MCF 10A (cell line): ENCODE data around the gene PNPLA7. TPM values are rescaled to one million over a fixed set of nuclear protein-coding genes. Genes with fewer than 3 reads are reported as not detected.

Experiments used
- BruUV-seq: library from RNA; stranded (reverse); fragments of 400-500 nt; replicated peaks from 2 replicates; lab custom pipeline; 2021; lab: Mats Ljungman, UMichigan
- CTCF ChIA-PET: fragments of 300-600 bp; sonication (Branson Sonifier 250); formaldehyde crosslinking; extraction: SDS; loops from one replicate; lab custom pipeline; 2021; ENCODE audit warnings: antibody characterized with exemption, inconsistent platforms; lab: Yijun Ruan, JAX
- POLR2A ChIA-PET: fragments of 300-600, 350-650 bp; sonication (Branson Sonifier 250); formaldehyde crosslinking; extraction: SDS; loops from one replicate; lab custom pipeline; 2020; ENCODE audit warnings: antibody characterized with exemption, inconsistent platforms; lab: Yijun Ruan, JAX
- DNase-seq: peaks from one replicate; pipeline ENCODE4 v3.0.0-alpha.2; 2018; ENCODE audit not compliant: unreplicated experiment
- H3K27ac Mint-ChIP-seq: one replicate; pipeline ENCODE4 v1.8.0; 2022; ENCODE audit warnings: mild to moderate bottlenecking, low read depth, mixed read lengths; ENCODE audit not compliant: unreplicated experiment
- H3K27me3 Mint-ChIP-seq: one replicate; pipeline ENCODE4 v1.8.0; 2022; ENCODE audit warnings: mixed read lengths; ENCODE audit not compliant: insufficient read depth, unreplicated experiment
- H3K36me3 Mint-ChIP-seq: one replicate; pipeline ENCODE4 v1.8.0; 2022; ENCODE audit warnings: mild to moderate bottlenecking, moderate library complexity, mixed read lengths; ENCODE audit not compliant: insufficient read depth, unreplicated experiment
- H3K4me1 Mint-ChIP-seq: one replicate; pipeline ENCODE4 v1.8.0; 2022; ENCODE audit warnings: mixed read lengths; ENCODE audit not compliant: insufficient read depth, unreplicated experiment
- H3K4me3 Mint-ChIP-seq: one replicate; pipeline ENCODE4 v1.8.0; 2022; ENCODE audit warnings: mild to moderate bottlenecking, moderate library complexity, mixed read lengths; ENCODE audit not compliant: unreplicated experiment
- H3K9me3 Mint-ChIP-seq: one replicate; pipeline ENCODE4 v1.8.0; 2022; ENCODE audit warnings: mixed read lengths; ENCODE audit not compliant: unreplicated experiment
- intact Hi-C: fragments of 100-400 bp; cut with micrococcal nuclease; formaldehyde crosslinking; loops from 2 replicates; pipeline ENCODE4 v1.14.1; 2022
- total RNA-seq: library from RNA; stranded (reverse); gene quantifications from 2 replicates; pipeline ENCODE4 v1.2.3, GENCODE V29; 2022
- TF ChIP-seq, protein P1 (sequence below): fragments of 200-600 bp; IDR thresholded peaks from one replicate; pipeline ENCODE4 v1.8.0; 2022; ENCODE audit warnings: antibody characterized with exemption, mild to moderate bottlenecking; ENCODE audit not compliant: unreplicated experiment

The PNPLA7 gene
- total RNA-seq, 1 experiment from 2014 or later: 0.86 TPM

DNA sequence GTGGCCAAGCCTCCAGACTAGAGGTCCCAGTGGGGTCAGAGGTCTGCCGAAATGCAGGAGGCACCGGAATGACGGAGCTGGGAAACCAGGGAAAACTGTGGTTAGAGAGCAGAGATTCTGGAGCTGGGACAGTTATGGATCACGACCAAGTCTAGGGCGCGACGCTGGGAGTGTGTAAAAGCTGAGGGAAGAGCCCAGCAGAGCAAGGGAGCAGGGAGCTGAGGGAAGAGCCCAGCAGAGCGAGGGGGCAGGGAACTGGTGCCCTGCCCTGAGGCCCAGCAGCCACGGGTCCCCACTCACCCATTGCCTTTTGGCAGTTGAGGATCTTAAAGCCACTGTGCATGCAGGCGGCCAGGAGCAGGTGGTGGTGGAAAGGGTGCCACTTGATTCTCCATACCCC lies 13.9 kb upstream of the PNPLA7 start:
- CTCF ChIA-PET: interaction anchor here (0.6 kb wide), 1 partner anchor 16 kb away, joined by 4 read pairs; no protein-coding TSS in a partner anchor
- Mint-ChIP-seq H3K27me3 (no peaks in the 10 kb centered on the region), H3K9me3 (no peaks in the 10 kb centered on the region), H3K4me3 (no peak overlapping the region), H3K36me3 (peaks cover 43% of the 10 kb centered on the region), H3K27ac (peak overlapping the region; percentile 50), H3K4me1 (peaks cover 7% of the 10 kb centered on the region)
- TF ChIP-seq, protein P1, sequence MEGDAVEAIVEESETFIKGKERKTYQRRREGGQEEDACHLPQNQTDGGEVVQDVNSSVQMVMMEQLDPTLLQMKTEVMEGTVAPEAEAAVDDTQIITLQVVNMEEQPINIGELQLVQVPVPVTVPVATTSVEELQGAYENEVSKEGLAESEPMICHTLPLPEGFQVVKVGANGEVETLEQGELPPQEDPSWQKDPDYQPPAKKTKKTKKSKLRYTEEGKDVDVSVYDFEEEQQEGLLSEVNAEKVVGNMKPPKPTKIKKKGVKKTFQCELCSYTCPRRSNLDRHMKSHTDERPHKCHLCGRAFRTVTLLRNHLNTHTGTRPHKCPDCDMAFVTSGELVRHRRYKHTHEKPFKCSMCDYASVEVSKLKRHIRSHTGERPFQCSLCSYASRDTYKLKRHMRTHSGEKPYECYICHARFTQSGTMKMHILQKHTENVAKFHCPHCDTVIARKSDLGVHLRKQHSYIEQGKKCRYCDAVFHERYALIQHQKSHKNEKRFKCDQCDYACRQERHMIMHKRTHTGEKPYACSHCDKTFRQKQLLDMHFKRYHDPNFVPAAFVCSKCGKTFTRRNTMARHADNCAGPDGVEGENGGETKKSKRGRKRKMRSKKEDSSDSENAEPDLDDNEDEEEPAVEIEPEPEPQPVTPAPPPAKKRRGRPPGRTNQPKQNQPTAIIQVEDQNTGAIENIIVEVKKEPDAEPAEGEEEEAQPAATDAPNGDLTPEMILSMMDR: no peak
- no peak for DNase-seq
- intact Hi-C loops: no loop called here
- no TSS peak for BruUV-seq
- POLR2A ChIA-PET: no interaction called here

DNA sequence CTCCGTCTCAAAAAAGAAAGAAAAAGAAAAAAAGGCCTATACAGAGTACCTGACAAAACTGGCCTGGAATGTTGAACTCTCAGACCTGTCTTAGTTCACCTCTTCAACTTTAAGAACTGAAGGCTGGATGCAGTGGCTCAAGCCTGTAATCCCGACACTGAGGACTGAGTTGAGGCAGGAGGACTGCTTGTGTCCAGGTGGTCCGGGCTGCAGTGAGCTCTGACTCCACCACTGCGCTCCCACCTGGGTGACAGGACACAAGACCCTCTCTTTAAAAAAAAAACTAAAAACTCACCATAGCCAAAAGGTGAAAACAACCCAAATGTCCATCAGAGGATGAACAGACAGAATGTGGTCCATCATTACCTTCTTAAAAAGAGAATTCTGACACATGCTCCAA lies 7.9 kb upstream of the PNPLA7 start:
- peaks cover 7% of the 10 kb centered on the region for H3K4me1 Mint-ChIP-seq
- ChIA-PET POLR2A (interaction anchor here (1.0 to 1.4 kb wide), 2 partner anchors 18 to 99 kb away, joined by 3 to 4 read pairs; partner anchors contain the start of gene NSMF), CTCF (interaction anchor here (0.6 to 1.6 kb wide), 4 partner anchors 24 to 79 kb away, joined by 3 to 5 read pairs (median 4); no protein-coding TSS in a partner anchor)
- peaks cover 77% of the 10 kb centered on the region for H3K36me3 Mint-ChIP-seq
- no peak overlapping the region for H3K27ac Mint-ChIP-seq
- intact Hi-C loops: loop anchor here (10.0 kb wide), 1 partner anchor 57 kb away; the partner anchor contains the start of gene EHMT1
- no peaks in the 10 kb centered on the region for H3K27me3 Mint-ChIP-seq
- H3K9me3 Mint-ChIP-seq: no peaks in the 10 kb centered on the region
- DNase-seq: no peak
- no TSS peak for BruUV-seq
- no peak overlapping the region for H3K4me3 Mint-ChIP-seq
- TF ChIP-seq, protein P1: no peak

DNA sequence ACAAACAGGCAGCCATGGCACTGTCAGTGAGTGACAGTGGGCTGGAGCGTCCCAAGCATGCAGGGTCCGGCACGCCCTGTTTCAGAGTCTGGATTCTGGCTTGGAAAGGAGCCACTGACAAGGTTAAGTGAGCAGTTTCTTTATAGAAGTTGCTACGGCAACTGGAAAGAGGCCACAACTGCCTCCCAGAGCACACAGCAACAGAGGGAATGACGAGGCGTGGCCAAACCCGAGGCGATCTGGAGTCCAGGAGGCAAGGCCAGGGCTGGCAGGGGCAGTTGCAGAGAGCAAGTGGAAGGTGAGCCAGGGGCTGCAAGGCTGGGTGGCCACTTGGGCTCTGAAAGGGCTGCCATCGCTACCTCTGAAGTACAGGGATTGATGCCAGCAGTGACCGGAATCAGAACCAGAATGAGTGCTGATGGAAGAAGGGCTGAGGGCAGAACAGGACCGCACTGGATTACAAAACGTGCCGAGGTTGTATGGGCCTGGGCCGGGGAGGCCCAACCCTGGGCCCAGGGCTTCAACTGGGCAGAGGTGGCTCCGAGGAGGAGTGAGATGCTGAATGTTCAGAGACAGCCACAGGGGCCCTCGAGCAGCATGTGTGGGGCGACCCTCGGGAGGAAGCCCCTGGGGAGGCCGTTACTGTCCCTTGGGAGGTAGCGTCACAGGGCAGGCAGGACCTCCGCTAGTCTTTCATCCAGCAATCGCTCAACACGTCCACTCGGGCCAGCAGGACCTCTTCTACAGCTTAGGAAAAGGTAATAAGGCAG lies 6.1 kb upstream of the PNPLA7 start:
- H3K9me3 Mint-ChIP-seq: no peaks in the 10 kb centered on the region
- ChIA-PET POLR2A (no interaction called here), CTCF (no interaction called here)
- H3K36me3 Mint-ChIP-seq: peaks cover 60% of the 10 kb centered on the region
- intact Hi-C loops: loop anchor here (10.0 kb wide), 1 partner anchor 59 kb away; the partner anchor contains the start of gene EHMT1
- TF ChIP-seq, protein P1: no peak
- no peak overlapping the region for H3K4me3 Mint-ChIP-seq
- H3K27me3 Mint-ChIP-seq: no peaks in the 10 kb centered on the region
- DNase-seq: no peak
- no TSS peak for BruUV-seq
- H3K4me1 Mint-ChIP-seq: peaks cover 7% of the 10 kb centered on the region
- no peak overlapping the region for H3K27ac Mint-ChIP-seq

DNA sequence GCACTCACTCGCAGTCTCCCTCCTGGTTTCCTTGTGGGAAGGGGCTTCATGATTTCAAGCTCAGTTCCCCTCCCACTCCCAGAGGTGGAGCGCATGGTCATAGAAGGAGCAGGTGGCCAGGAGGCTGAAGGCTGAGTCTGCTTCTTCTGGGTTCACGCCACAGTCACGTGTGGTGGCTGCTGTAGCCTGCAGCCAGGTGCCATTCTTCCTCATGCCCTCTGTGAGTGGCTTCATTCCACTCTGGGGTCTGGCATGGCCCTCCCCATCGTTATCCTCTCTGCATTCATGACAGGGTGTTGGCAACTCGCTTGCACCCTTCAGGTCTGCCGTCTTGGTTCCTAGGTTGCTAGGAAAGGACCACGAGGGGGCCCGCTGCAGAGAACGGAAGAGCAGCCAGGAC lies 5.0 kb upstream of the PNPLA7 start:
- TF ChIP-seq, protein P1: no peak
- DNase-seq: no peak
- Mint-ChIP-seq H3K27me3 (no peaks in the 10 kb centered on the region), H3K9me3 (no peaks in the 10 kb centered on the region), H3K27ac (no peak overlapping the region), H3K4me1 (peaks cover 7% of the 10 kb centered on the region), H3K4me3 (no peak overlapping the region), H3K36me3 (peaks cover 52% of the 10 kb centered on the region)
- no TSS peak for BruUV-seq
- intact Hi-C loops: loop anchor here (10.0 kb wide), 1 partner anchor 60 kb away; the partner anchor contains the start of gene EHMT1
- ChIA-PET CTCF (no interaction called here), POLR2A (no interaction called here)
